GM12878 (cell line): Measurements from ENCODE around the gene PPP6R2. TPM values are rescaled to one million over a fixed set of nuclear protein-coding genes. Genes with fewer than 3 reads are reported as not detected.

ENCODE experiments used
- ATAC-seq: fragments of 200-7000 bp; cut with Tn5 transposase; 3 replicates; pipeline ENCODE4 v1.9.1; 2020; ENCODE audit warnings: mild to moderate bottlenecking, moderate library complexity
- BruUV-seq: library from RNA; stranded (reverse); fragments of 400-500 nt; replicated peaks from 2 replicates; lab custom pipeline; 2021; lab: Mats Ljungman, UMichigan
- CTCF ChIA-PET: fragments of 300-600 bp; sonication (Branson Sonifier 250); formaldehyde crosslinking; extraction: SDS; loops from one replicate; lab custom pipeline; 2021; ENCODE audit warnings: inconsistent platforms; lab: Yijun Ruan, JAX
- POLR2A ChIA-PET: fragments of 350-600 bp; formaldehyde crosslinking; extraction: SDS; loops from one replicate; lab custom pipeline; 2021; ENCODE audit warnings: inconsistent platforms; lab: Charles Lee
- RAD21 ChIA-PET: fragments of 300-600 bp; sonication (Branson Sonifier 250); formaldehyde crosslinking; loops from one replicate; lab custom pipeline; 2023; ENCODE audit warnings: antibody characterized with exemption; ENCODE audit not compliant: unreplicated experiment; lab: Charles Lee
- SMC1A ChIA-PET: fragments of 300-600 bp; sonication (Branson Sonifier 250); formaldehyde crosslinking; loops from one replicate; lab custom pipeline; 2023; ENCODE audit not compliant: unreplicated experiment, uncharacterized antibody; lab: Charles Lee
- DNase-seq: peaks from one replicate; pipeline ENCODE4 v3.0.0-alpha.2; 2011; ENCODE audit warnings: low read depth, low spot score
- FAIRE-seq: peaks from 3 replicates; lab custom pipeline; 2011; peaks lifted over from hg19 to GRCh38; lab: Jason Lieb, UNC
- H2AFZ ChIP-seq: 2 replicates; pipeline ENCODE4 v1.6.0; 2011; ENCODE audit warnings: low read depth, low read length, control low read depth; ENCODE audit not compliant: control insufficient read depth
- H3K27ac ChIP-seq: 2 replicates; pipeline ENCODE4 v1.5.1; 2011; ENCODE audit warnings: control low read depth; ENCODE audit not compliant: control insufficient read depth, insufficient read depth
- H3K27me3 ChIP-seq, 2 experiments: replicated peaks in 1 of 2; 2 replicates each; pipeline versions ENCODE4 v1.6.0 to v1.6.1; 2011; ENCODE audit warnings: low read length in 1 of 2; ENCODE audit not compliant: control insufficient read depth in 2 of 2, insufficient read depth in 2 of 2
- H3K36me3 ChIP-seq, 2 experiments: 2 replicates each; pipeline ENCODE4 v1.5.1; 2011; ENCODE audit warnings: low read length in 1 of 2; ENCODE audit not compliant: control insufficient read depth in 2 of 2, insufficient read depth in 2 of 2
- H3K4me1 ChIP-seq: 2 replicates; pipeline ENCODE4 v1.6.1; 2011; ENCODE audit warnings: mild to moderate bottlenecking, low read length, moderate library complexity, mixed read lengths; ENCODE audit not compliant: control insufficient read depth, insufficient read depth
- H3K4me2 ChIP-seq: 2 replicates; pipeline ENCODE4 v1.6.0; 2011; ENCODE audit warnings: control low read depth; ENCODE audit not compliant: control insufficient read depth, insufficient read depth
- H3K4me3 ChIP-seq: fragments of 200-600 bp; sonication (generic); 2 replicates; pipeline ENCODE4 v1.5.1; 2016
- H3K79me2 ChIP-seq: 2 replicates; pipeline ENCODE4 v1.6.0; 2011; ENCODE audit warnings: low read length; ENCODE audit not compliant: control insufficient read depth, insufficient read depth
- H3K9ac ChIP-seq: 2 replicates; pipeline ENCODE4 v1.8.0; 2011; ENCODE audit warnings: low read length, control low read depth, mixed read lengths; ENCODE audit not compliant: control insufficient read depth, insufficient read depth
- H3K9me3 ChIP-seq: replicated peaks from 3 replicates; pipeline ENCODE4 v1.5.1; 2011; ENCODE audit warnings: mild to moderate bottlenecking, low read length; ENCODE audit not compliant: control insufficient read depth, insufficient read depth
- H4K20me1 ChIP-seq: 2 replicates; pipeline ENCODE4 v1.6.0; 2011; ENCODE audit not compliant: control insufficient read depth, insufficient read depth
- ATF3 ChIP-seq: IDR thresholded peaks from 2 replicates; pipeline ENCODE4 v1.6.1; 2011; ENCODE audit warnings: low read depth, mild to moderate bottlenecking, low read length, moderate library complexity, borderline replicate concordance; ENCODE audit errors: extremely low read depth
- ATF7 ChIP-seq: fragments of 450-650 bp; IDR thresholded peaks from 2 replicates; pipeline ENCODE4 v1.6.1; 2016; ENCODE audit warnings: low read depth, mild to moderate bottlenecking
- BHLHE40 ChIP-seq, 2 experiments: fragments of 450-650 bp in 1 of 2; IDR thresholded peaks; 2 replicates each; pipeline ENCODE4 v1.6.1; 2011 to 2017; ENCODE audit warnings: low read depth in 2 of 2, borderline replicate concordance in 1 of 2, improper control_type of control experiment in 1 of 2, low read length in 1 of 2, mild to moderate bottlenecking in 1 of 2
- ETV6 ChIP-seq, 2 experiments: fragments of 450-650 bp in 1 of 2; IDR thresholded peaks in 1 of 2; conservative IDR thresholded peaks in 1 of 2; 2 replicates each; pipeline ENCODE4 v1.6.1; 2014; ENCODE audit warnings: antibody characterized with exemption in 1 of 2, borderline replicate concordance in 1 of 2, low read depth in 1 of 2, mild to moderate bottlenecking in 1 of 2, moderate library complexity in 1 of 2
- HDAC6 ChIP-seq: fragments of 200-600 bp; sonication (generic); IDR thresholded peaks from one replicate; pipeline ENCODE4 v1.8.0; 2017; ENCODE audit warnings: antibody characterized with exemption; ENCODE audit not compliant: unreplicated experiment
- NFXL1 ChIP-seq: fragments of 450-650 bp; IDR thresholded peaks from 2 replicates; pipeline ENCODE4 v1.6.1; 2017; ENCODE audit warnings: antibody characterized with exemption, mild to moderate bottlenecking, borderline replicate concordance
- NKRF ChIP-seq: fragments of 450-650 bp; conservative IDR thresholded peaks from 2 replicates; pipeline ENCODE4 v1.6.1; 2017; ENCODE audit warnings: mild to moderate bottlenecking, moderate library complexity
- NR2C2 ChIP-seq: IDR thresholded peaks from 2 replicates; pipeline ENCODE4 v1.6.1; 2011; ENCODE audit warnings: borderline replicate concordance, low read depth; ENCODE audit not compliant: control insufficient read depth, insufficient read length
- SKIL ChIP-seq: fragments of 450-650 bp; IDR thresholded peaks from 2 replicates; pipeline ENCODE4 v1.6.1; 2017; ENCODE audit warnings: mild to moderate bottlenecking, low read depth, inconsistent platforms; ENCODE audit not compliant: poor library complexity, severe bottlenecking
- SUPT20H ChIP-seq: IDR thresholded peaks from 2 replicates; pipeline ENCODE4 v1.6.1; 2011; ENCODE audit warnings: low read depth, mild to moderate bottlenecking, low read length, moderate library complexity, borderline replicate concordance; ENCODE audit not compliant: control insufficient read depth
- YY1 ChIP-seq: IDR thresholded peaks from 2 replicates; pipeline ENCODE4 v1.6.1; 2011; ENCODE audit warnings: low read depth, mild to moderate bottlenecking, low read length
- whole genome bisulfite sequencing: methylation state at CpG from one replicate; pipeline ENCODE4 v1.1.6; 2016; ENCODE audit warnings: low lambda C conversion rate; ENCODE audit not compliant: insufficient replicate concordance, insufficient coverage; ENCODE audit errors: missing lambda C conversion rate; 5-methylcytosine and 5-hydroxymethylcytosine counted together
- in situ Hi-C: fragments of 300-500 bp; cut with MboI; formaldehyde crosslinking; loops from 9 replicates; pipeline ENCODE4 v1.14.3; 2018; ENCODE audit warnings: mixed read lengths
- intact Hi-C: fragments of 100-400 bp; cut with micrococcal nuclease; formaldehyde crosslinking; loops from one replicate; pipeline ENCODE4 v1.14.2; 2022; ENCODE audit not compliant: unreplicated experiment
- polyA plus RNA-seq, 11 experiments: library from polyadenylated mRNA; depleted of rRNA in 4 of 11; unstranded in 6 of 11; stranded (reverse) in 5 of 11; fragments of >200 nt; fragmentation: Nextera tagmentation in 4 of 11; fragmentation: Illumina TruSeq in 1 of 11; extraction: Ambion mirVana in 4 of 11; extraction: Trizol in 1 of 11; gene quantifications; 1 replicate in 1 of 11; 2 replicates in 10 of 11; pipeline versions ENCODE4 v1.2.1 to v1.2.3, GENCODE V29; 2011 to 2016; ENCODE audit warnings: inconsistent platforms in 2 of 11, missing spikeins in 2 of 11, low read depth in 1 of 11
- total RNA-seq, 4 experiments: library from RNA; depleted of rRNA in 3 of 4; stranded (reverse); fragments of >200 nt in 3 of 4; fragmentation: Illumina TruSeq in 1 of 4; extraction: Trizol in 1 of 4; gene quantifications; 2 replicates each; pipeline versions ENCODE4 v1.2.1 to v1.2.3, GENCODE V29; 2013 to 2021

PPP6R2 gene
- total and polyA plus RNA-seq, 10 of the 15 experiments (the other 5 are each of a cell fraction or from before 2014, with no cell fraction given), result 0.29 to 52.6 (median 25.4) TPM

- no peak overlapping the region for H3K4me2 ChIP-seq
- peaks cover 24% of the 10 kb centered on the region for H3K4me1 ChIP-seq
- no peak overlapping the region for H3K9ac ChIP-seq
- peak overlapping the region; percentile 43; the same call in 1 of the 2 replicates for H2AFZ ChIP-seq
- no peak for TF ChIP-seq BHLHE40 (IDR thresholded peaks at IDR 0.05; ENCODE audit: borderline replicate concordance in 1 of 2, low read depth in 2 of 2, low read length in 1 of 2)
- 0 out of 4 replicates have a peak, but pooled peaks cover 0 to 4% of the 10 kb centered on the region in 2 experiments for H3K36me3 ChIP-seq
- peaks cover 25% of the 10 kb centered on the region for H3K79me2 ChIP-seq
- intact Hi-C loops, result loop anchor here (10.0 kb wide), 1 partner anchor 232 kb away; the partner anchor contains the start of gene TUBGCP6
- H3K4me3 ChIP-seq, result no peak overlapping the region
- peaks cover 0 to 3% of the 10 kb centered on the region in 2 experiments; a peak in 2 of 4 replicates for H3K27me3 ChIP-seq
- RAD21 ChIA-PET, result no interaction called here
- SMC1A ChIA-PET, result no interaction called here
- POLR2A ChIA-PET, result no interaction called here
- no peak for DNase-seq
- FAIRE-seq, result no peak
- H3K9me3 ChIP-seq, result no peaks in the 10 kb centered on the region
- BruUV-seq, result no TSS peak
- CTCF ChIA-PET, result no interaction called here
- in situ Hi-C loops, result no loop called here
- no peak overlapping the region for H3K27ac ChIP-seq
- WGBS, result 41% methylated on average over 7 of the region's 7 CpGs
- no peak for ATAC-seq
- no peaks in the 10 kb centered on the region for H4K20me1 ChIP-seq
Observed at GRCh38 chr22:50476868-50477267, 133.7 kb downstream of the PPP6R2 start.

GRCh38 chr22:50477923-50478322 lies 134.8 kb downstream of the PPP6R2 start:
- H3K36me3 ChIP-seq, result no peaks in the 10 kb centered on the region
- FAIRE-seq (no peak), DNase-seq (no peak), ATAC-seq (no peak)
- SMC1A ChIA-PET, result no interaction called here
- peaks cover 13% of the 10 kb centered on the region for H3K4me1 ChIP-seq
- no peak overlapping the region for H3K27ac ChIP-seq
- intact Hi-C loops, result loop anchor here (10.0 kb wide), 1 partner anchor 233 kb away; the partner anchor contains the start of gene TUBGCP6
- H2AFZ ChIP-seq, result no peak overlapping the region
- no peak for TF ChIP-seq NFXL1
- no peak for TF ChIP-seq NR2C2
- no peak for TF ChIP-seq ATF7
- no peak for TF ChIP-seq YY1
- no peak for TF ChIP-seq SUPT20H
- TF ChIP-seq ETV6 (conservative IDR thresholded peaks at IDR 0.05 in 1 of 2, IDR thresholded peaks at IDR 0.05 in 1 of 2; ENCODE audit: borderline replicate concordance in 1 of 2, low read depth in 1 of 2), result no peak
- TF ChIP-seq SKIL, result no peak
- no peak for TF ChIP-seq ATF3
- TF ChIP-seq HDAC6, result no peak
- no peak for TF ChIP-seq NKRF
- H3K9me3 ChIP-seq, result no peaks in the 10 kb centered on the region
- H3K4me3 ChIP-seq, result no peak overlapping the region
- POLR2A ChIA-PET, result no interaction called here
- H3K9ac ChIP-seq, result no peak overlapping the region
- no peaks in the 10 kb centered on the region for H4K20me1 ChIP-seq
- CTCF ChIA-PET, result no interaction called here
- H3K79me2 ChIP-seq, result peaks cover 14% of the 10 kb centered on the region
- no peak overlapping the region for H3K4me2 ChIP-seq
- in situ Hi-C loops, result no loop called here
- RAD21 ChIA-PET, result no interaction called here
- peaks cover 0 to 3% of the 10 kb centered on the region in 2 experiments; a peak in 2 of 4 replicates for H3K27me3 ChIP-seq
- 80% methylated on average over 12 of the region's 12 CpGs for WGBS
- BruUV-seq, result no TSS peak
